HG03520 (cell line): ENCODE data around the gene ABCA4.
"Not testable (repeated sequence)": the region's sequence is repeated elsewhere in the genome, so short reads cannot be mapped to it uniquely, and the experiment has no call there.

Source experiments
- ATAC-seq: cut with Tn5 transposase; IDR thresholded peaks from one replicate; pipeline ENCODE4 v1.9.1; 2021; ENCODE audit warnings: mild to moderate bottlenecking, moderate library complexity; ENCODE audit not compliant: unreplicated experiment

The ABCA4 gene

GRCh38 chr1:93960641-93961147 lies 160.3 kb downstream of the ABCA4 start:
- no peak for ATAC-seq

GRCh38 chr1:93959413-93959812 lies 161.5 kb downstream of the ABCA4 start:
- no peak for ATAC-seq

DNA sequence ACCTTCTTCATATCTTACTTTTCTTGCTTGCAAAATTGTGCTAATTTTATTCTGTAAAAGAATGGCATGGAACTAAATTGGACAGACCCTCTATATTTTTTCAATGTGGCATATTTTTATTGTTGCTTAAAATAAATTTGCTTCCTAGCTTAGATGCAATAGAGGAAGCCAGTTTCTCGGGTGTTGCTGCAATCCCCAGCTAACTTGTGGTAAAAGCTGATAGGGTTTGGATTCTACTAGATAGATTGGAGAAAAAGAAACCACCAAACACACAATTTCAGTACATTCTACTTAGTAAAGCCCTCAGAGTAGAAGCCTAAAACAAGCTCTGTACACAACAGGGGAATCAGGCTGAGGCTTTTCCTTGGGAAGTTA lies 162.2 kb downstream of the ABCA4 start:
- no peak for ATAC-seq

DNA sequence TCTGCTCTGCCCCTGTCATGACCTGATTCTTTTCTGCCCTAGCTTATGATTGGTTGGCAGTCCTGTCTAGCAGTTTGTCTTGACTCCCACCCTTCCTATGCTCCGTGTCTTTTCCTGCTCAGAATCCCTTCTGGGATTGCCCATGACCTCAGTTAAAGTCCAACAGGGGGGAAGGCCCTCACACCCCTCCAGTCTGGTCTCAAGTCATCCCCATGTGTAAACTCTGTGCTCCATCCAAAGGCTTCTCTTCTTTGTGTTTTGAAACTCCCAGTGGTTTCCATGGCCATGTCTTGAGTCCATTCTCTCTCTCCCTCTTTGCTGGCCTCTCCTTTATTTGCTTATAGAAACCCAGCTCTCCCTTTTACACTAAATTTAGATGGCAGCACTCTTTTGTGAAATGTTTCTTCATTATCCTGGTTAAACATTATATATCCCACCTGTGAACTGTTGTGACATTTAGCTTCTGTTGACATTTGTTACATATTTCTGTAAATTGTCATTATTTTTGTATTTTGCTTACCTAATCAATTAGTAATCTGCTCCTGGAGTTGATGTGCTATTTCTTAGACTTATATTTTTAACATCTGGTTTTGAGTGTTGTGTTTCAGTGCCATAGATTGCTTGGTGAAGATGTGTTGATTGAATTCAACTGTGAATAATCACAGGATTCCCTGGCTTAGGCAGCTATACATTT lies 162.8 kb downstream of the ABCA4 start:
- no peak for ATAC-seq

DNA sequence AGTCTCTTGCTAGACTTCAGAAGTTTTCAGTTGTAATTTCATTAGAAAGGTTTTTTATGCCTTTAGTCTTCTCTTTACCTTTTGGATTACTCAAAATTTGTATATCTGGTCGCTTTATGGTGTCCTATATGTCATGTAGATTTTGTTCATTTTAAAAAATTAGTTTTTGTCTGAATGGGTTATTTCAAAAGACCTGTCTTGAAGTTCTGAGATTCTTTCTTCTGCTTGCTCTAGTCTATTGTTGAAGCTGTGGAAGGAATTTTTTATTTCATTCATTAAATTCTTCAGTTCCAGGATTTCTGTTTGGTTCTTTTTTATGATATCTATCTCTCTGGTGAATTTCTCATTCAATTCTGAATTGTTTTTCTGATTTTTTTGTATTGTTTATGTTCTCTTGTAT lies 165.2 kb downstream of the ABCA4 start:
- no peak for ATAC-seq

- ATAC-seq: not testable (repeated sequence)
Observed at GRCh38 chr1:93947002-93947686, 173.8 kb downstream of the ABCA4 start.
